Peyer's patch (tissue), 4 donors: ENCODE measurements around the gene ATP6V0D1.

Experiments used
- CTCF ChIP-seq, 6 experiments: fragments of 450-650 bp in 4 of 6; fragments of 200-600 bp in 2 of 6; sonication (generic) in 1 of 6; IDR thresholded peaks; one replicate each; pipeline ENCODE4 v1.5.1; 2017 to 2019; ENCODE audit warnings: antibody characterized with exemption in 6 of 6, mild to moderate bottlenecking in 3 of 6, moderate library complexity in 1 of 6
- POLR2A ChIP-seq, 2 donors: fragments of 450-650 bp; IDR thresholded peaks; one replicate each; pipeline ENCODE4 v1.5.1; 2017; ENCODE audit warnings: antibody characterized with exemption in 2 of 2, mild to moderate bottlenecking in 2 of 2, moderate library complexity in 2 of 2

GRCh38 chr16:67477960-67478554 lies 2.9 kb downstream of the ATP6V0D1 start:
- TF ChIP-seq CTCF (IDR thresholded peaks at IDR 0.05) (no peak), POLR2A (IDR thresholded peaks at IDR 0.05) (no peak)
